ENCODE measurements around the gene JADE3.

Gene JADE3

DNA sequence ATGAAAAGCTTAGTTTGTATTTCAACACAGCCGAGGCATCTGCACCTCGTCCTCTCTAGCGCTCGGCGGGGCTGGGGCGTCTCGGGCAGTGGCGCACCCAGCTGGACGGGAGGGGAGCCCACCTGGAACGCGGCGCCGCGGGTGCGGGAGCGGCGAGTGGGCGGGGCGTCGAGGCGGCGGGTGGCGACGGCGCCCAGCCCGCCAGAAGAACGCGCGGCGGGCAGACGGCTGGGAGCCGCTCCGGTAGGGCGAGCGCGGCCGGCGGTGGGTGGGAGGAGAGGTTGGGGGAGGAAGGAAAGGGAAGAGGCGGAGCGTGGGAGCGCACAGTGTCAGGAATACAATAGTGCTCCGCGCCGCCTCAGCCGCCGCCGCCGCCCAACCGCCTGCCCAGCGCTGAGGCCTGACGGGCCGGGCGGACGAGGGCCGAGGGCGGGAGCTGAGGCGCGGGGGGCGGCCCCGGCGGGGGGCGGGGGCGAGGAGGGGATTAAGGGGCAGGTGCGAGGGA, at the start of gene JADE3:
Gene JADE3, plus strand, starts transcription at position 324 of the 505 bp plus-strand sequence. CDS start 72,474 bp downstream, outside the sequence.
- peak; percentile 24 for DNase-seq

GRCh38 chrX:46863072-46863471, 49.1 kb upstream of the JADE3 start:
- no peak for DNase-seq

- DNase-seq = no peak
Observed at GRCh38 chrX:46864606-46865005, 47.6 kb upstream of the JADE3 start.

DNA sequence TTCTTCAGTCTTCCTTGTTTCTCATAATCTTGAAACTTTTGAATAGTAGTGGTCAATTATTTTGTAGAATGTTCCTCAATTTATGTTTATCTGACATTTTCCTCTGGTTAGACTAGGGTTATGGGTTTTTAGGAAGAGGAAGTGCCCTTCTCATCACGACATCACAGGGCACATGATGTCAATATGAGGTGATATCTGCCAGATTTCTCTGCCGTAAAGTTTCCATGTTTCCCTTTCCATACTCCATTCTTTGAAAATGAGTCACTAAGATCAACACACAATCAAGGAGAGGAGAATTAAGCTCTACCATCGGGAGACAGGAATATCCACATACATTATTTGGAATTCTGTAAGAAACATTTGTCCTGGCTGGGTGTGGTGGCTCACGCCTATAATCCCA, 46.9 kb upstream of the JADE3 start:
- no peak for DNase-seq

DNA sequence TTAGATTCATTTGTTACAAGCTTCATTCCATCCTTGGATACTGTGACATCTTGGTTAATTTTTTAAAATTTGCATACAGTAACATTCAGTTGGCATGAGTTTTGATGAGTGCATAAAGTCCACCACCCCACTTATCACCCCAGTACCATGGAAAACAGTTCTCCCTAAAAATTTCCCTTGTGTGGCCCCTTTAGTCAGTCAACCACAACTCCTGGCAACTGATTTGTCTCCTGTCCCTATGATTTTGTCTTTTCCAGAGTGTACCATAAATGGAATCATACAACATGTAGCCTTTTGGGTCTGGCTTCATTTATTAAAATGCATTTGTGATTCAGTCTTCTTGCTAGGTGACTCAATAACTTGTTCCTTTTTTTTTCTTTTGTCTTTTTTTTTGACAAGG, 45.5 kb upstream of the JADE3 start:
- DNase-seq = no peak

DNA sequence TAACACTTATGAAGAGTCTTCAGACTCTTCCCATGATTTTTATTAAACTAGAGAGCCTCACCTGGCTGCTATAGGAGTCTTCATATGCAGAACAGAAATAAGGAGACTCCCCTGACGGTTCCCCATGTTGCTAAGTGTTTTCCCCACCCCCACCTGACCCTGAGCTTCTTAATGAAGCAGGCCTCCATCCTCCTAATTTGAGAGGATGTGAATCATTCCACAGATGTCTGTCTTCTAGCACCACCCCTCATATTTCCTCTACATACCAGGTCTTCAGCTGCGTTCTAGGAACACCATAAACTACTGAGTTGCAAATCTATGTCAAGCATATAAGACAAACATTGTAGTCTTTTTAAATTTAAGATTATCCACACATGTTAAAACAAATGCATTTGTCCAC, 38.5 kb upstream of the JADE3 start:
- no peak for DNase-seq

GRCh38 chrX:46876901-46877300, 35.3 kb upstream of the JADE3 start:
- no peak for DNase-seq

DNA sequence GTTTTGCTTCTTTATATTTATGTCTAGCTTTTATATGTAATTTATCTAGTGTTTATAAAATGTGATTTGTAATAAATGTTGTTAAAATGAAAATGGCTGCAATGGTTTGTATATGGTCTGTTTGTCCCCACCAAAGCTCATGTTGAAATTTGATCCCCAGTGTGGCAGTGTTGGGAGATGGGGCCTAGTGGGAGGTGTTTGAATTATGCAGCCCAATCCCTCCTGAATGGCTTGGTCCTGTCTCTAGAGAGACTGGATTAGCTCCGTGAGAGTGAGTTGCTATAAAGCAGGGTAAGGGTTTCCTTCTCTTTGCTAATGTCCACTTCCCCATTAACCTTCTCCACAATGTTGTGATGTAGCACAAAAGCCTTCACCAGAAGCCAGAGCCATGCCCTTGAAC, 30.0 kb upstream of the JADE3 start:
- DNase-seq = no peak

DNA sequence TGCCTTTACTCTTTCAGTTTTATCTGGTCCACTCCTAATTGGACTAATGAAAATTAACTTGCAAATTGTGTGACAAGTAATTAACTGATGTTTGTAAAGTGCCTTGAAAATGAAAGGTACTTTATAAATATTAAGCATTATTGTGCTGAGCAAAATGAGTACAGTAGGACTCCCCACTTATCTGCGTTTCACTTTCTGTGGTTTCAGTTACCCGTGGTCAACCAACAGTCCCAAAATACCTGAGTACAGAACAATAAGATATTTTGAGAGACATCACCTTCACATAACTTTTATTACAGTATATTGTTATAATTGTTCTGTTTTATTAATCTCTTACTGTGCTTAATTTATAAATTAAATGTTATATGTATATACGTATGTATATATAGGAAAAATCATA, 27.4 kb upstream of the JADE3 start:
- DNase-seq = no peak

DNA sequence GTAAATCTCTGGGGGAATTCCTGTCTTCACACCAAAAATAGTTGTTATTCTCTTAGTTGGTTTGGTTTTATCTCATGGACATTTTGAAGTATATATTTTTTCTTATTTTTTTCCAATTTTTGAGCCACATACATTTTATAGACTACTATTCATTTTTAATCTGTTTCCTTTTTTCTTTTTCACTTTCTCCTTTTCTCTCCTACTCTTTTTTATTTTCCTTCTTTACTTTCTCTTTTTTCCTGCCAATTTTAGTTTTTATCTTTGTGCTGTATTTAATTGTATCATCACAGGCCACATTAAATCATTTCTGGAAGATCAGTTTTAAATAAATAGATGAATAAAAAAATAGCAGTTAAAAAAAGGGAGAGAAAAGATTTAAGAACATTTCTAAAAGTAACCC, 14.0 kb upstream of the JADE3 start:
- no peak for DNase-seq

- DNase-seq = peak; percentile 54
Observed at GRCh38 chrX:46903458-46904242, 8.6 kb upstream of the JADE3 start.

GRCh38 chrX:46904626-46905025, 7.6 kb upstream of the JADE3 start:
- no peak for DNase-seq

GRCh38 chrX:46910415-46910814, 1.8 kb upstream of the JADE3 start:
- no peak for DNase-seq

- DNase-seq = peak; percentile 19
Observed at GRCh38 chrX:46912603-46913491, 626 bp downstream of the JADE3 start.

- DNase-seq = no peak
Observed at GRCh38 chrX:46913667-46914066, 1.4 kb downstream of the JADE3 start.

DNA sequence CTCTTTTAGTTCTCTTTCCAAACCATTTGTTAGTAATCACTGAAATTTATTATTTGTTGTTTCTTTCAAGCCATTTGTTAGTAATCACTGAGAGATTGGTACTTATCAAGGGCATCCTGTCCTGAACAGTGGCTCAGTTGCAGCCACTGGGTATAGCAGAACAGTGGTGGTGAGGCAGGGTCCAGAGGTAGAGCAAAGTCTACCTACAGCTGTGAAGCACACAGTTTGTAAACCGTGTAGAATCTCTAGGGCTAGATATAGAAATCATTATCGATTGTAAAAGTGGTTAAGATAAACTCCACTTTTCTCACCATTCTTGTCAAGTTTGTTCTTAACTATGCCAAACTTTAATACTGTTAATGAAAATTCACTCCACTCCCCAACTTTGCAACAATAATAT, 4.1 kb downstream of the JADE3 start:
- DNase-seq = no peak

DNA sequence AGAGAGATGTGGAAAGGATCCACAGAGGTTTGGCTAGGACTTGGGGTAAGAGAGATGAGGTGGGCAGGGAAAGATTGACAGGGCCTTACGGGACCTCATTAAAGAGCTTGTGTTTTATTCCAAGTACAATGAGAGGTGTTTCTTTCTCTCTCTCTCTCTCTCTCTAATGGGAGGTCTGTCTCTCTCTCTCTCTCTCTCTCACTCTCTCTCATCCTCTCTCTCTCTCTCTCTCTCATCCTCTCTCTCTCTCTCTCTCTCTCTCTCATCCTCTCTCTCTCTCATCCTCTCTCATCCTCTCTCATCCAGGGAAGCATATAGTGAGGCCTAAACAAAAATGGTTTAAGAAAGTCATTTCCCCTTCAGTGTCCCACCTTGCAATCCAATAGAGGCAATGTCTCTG, 5.4 kb downstream of the JADE3 start:
- no peak for DNase-seq

DNA sequence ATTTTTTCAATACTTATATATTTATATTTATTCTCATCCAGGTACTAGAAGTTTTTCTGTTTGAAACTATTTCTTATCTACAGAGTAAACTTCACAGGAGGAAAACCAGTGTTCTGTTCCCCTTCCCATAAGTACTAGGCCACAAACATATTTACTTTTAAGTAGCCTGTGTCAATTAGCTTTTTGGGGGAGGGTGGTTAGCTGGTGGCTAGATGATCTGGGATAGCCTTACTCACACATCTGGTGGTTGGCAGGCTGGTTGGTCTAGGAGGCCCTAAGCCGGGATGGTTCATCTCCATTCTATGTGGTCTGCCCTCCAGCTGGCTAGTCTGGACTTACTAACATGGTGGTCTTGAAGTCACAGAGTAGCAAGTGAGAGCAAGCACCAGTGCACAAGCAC, 6.2 kb downstream of the JADE3 start:
- DNase-seq = no peak

DNA sequence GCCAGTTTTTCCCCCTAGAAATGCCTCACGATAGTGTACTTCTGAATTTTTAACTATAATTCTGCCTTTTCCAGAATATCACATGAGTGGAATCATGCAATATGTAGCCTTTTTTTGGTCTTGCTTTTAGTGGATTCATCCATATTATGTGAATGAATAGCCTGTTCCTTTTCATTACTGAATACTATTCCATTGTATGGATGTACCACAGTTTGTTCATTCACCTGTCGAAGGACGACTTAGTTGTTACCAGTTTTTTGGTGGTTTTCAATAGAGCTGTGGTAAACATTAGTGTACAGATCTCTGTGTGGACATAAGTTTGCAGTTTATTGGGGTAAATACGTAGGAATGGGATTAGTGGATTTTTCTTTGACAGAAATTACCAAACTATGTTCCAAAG, 8.0 kb downstream of the JADE3 start:
- DNase-seq = no peak

- no peak for DNase-seq
Observed at GRCh38 chrX:46922611-46923010, 10.4 kb downstream of the JADE3 start.

GRCh38 chrX:46927718-46928117, 15.5 kb downstream of the JADE3 start:
- no peak for DNase-seq

GRCh38 chrX:46929439-46930261, 17.4 kb downstream of the JADE3 start:
- no peak for DNase-seq

- DNase-seq = no peak
Observed at GRCh38 chrX:46935295-46935694, 23.1 kb downstream of the JADE3 start.
